B cell (primary cell): ENCODE measurements around the gene UPF1.

Experiments
- EZH2 ChIP-seq: IDR thresholded peaks from 2 replicates; pipeline ENCODE4 v1.6.1; 2012; ENCODE audit warnings: borderline replicate concordance, low read depth, mild to moderate bottlenecking, moderate library complexity, low read length; ENCODE audit not compliant: insufficient read depth, poor library complexity, severe bottlenecking
- TF ChIP-seq, protein P1 (sequence below): fragments of 200-600 bp; IDR thresholded peaks from one replicate; pipeline ENCODE4 v1.8.0; 2022; ENCODE audit warnings: antibody characterized with exemption, mild to moderate bottlenecking

DNA sequence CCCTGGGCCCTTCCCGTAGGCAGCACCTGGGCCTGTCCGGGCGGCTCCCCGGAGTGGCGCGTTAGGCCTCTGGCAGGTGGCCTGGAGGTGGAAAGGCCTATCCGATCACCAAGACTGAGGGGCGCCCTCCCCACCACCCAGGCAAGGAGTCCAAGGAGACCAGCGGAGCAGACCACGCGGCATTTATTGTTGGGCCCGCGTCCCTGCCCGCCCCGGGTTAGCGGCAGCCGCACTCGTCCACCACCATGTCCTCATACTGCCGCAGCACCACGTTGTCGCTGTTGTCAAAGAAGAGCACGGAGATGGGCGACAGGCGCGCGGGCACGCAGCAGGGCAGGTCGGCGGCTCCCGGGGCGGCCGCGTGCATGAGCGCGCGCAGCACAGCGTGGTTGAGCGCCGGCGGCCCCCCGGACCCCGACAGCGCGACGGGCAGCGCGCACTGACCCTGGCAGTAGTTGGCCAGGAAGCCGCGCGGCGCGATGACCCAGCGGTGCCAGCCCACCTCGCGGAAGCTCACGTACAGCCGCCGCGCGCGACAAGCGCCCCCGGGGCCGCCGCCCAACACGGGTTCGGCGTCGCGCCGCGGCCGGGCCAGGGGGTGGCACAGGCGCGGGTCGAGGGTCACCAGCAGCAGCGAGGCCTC, 36.7 kb downstream of the UPF1 start:
- TF ChIP-seq, protein P1, sequence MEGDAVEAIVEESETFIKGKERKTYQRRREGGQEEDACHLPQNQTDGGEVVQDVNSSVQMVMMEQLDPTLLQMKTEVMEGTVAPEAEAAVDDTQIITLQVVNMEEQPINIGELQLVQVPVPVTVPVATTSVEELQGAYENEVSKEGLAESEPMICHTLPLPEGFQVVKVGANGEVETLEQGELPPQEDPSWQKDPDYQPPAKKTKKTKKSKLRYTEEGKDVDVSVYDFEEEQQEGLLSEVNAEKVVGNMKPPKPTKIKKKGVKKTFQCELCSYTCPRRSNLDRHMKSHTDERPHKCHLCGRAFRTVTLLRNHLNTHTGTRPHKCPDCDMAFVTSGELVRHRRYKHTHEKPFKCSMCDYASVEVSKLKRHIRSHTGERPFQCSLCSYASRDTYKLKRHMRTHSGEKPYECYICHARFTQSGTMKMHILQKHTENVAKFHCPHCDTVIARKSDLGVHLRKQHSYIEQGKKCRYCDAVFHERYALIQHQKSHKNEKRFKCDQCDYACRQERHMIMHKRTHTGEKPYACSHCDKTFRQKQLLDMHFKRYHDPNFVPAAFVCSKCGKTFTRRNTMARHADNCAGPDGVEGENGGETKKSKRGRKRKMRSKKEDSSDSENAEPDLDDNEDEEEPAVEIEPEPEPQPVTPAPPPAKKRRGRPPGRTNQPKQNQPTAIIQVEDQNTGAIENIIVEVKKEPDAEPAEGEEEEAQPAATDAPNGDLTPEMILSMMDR = no peak
- TF ChIP-seq EZH2 = no peak
